Neutrophil (primary cell): Measurements from ENCODE around the gene IMPG2.

ENCODE experiments used
- H3K27ac ChIP-seq: fragments of 200-600 bp; sonication (generic); 2 replicates; pipeline ENCODE4 v1.5.1; 2016; ENCODE audit warnings: mild to moderate bottlenecking, moderate library complexity
- H3K27me3 ChIP-seq: fragments of 200-600 bp; sonication (generic); 2 replicates; pipeline ENCODE4 v1.6.0; 2016; ENCODE audit warnings: mild to moderate bottlenecking
- H3K36me3 ChIP-seq: fragments of 200-600 bp; sonication (generic); 2 replicates; pipeline ENCODE4 v1.5.1; 2017
- H3K4me1 ChIP-seq, 2 experiments: fragments of 200-600 bp in 1 of 2; sonication (generic) in 1 of 2; 1 replicate in 1 of 2; 2 replicates in 1 of 2; pipeline versions ENCODE4 v1.5.1 to v1.6.1; 2013 to 2016; ENCODE audit warnings: low read depth in 1 of 2, low read length in 1 of 2, mild to moderate bottlenecking in 1 of 2, moderate library complexity in 1 of 2; ENCODE audit not compliant: control insufficient read depth in 1 of 2, insufficient read depth in 1 of 2
- H3K4me3 ChIP-seq, 2 experiments: fragments of 200-600 bp in 1 of 2; sonication (generic) in 1 of 2; 1 replicate in 1 of 2; 2 replicates in 1 of 2; pipeline ENCODE4 v1.5.1; 2013 to 2016; ENCODE audit warnings: low read depth in 1 of 2, low read length in 1 of 2, mild to moderate bottlenecking in 1 of 2, moderate library complexity in 1 of 2
- H3K9me3 ChIP-seq: fragments of 200-600 bp; sonication (generic); 2 replicates; pipeline ENCODE4 v1.5.1; 2016
- TF ChIP-seq, protein P1 (sequence below): fragments of 200-600 bp; sonication (generic); IDR thresholded peaks from 2 replicates; pipeline ENCODE4 v1.5.1; 2016; ENCODE audit warnings: antibody characterized with exemption

IMPG2 gene

DNA sequence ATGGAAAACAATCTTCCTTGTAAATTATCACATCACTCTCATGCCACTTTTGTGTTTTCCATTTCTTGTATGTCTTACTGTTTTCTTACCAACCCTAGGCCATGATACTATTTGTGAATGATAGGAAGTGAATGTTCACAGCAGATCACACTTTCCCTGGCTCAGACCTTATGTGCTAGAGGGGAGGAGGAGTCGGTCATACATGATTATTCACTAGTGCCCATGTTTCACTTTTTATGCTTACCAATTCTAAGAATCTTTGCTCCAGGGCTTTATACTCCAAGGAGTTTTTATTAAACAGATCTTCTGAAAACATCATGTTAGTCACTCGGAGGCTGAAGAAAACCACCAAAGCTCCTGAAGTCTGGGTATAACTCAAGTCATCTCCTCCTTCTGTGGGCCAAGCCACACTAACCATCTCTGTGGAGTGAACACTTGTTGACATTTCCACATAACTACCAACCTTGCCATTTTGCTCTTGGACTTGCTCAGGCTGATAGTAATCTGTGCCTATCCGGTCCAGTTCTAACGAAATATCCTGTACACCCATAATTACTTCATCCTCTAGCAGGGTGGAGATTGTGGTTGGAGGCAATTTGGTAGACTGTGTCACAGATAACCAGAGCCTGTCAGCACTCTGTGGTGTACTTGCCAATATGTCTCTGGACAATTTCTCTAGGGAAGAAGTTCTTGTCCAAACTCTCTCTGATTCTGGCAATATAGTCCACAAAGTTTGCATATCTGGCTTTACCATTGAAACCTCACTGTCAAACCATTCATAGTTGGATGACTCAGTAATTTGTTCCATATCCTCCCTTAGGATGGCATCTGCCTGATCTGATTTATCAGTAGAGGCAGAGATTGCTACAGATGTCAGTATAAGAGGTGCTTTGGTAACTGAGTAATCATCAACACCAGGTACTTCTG is 76.8 kb downstream of the IMPG2 start:
- Histone ChIP-seq H3K4me1 (no peaks in the 10 kb centered on the region), H3K4me3 (no peak overlapping the region), H3K9me3 (no peaks in the 10 kb centered on the region), H3K27ac (no peak overlapping the region), H3K27me3 (no peaks in the 10 kb centered on the region), H3K36me3 (no peaks in the 10 kb centered on the region)
- TF ChIP-seq, protein P1, sequence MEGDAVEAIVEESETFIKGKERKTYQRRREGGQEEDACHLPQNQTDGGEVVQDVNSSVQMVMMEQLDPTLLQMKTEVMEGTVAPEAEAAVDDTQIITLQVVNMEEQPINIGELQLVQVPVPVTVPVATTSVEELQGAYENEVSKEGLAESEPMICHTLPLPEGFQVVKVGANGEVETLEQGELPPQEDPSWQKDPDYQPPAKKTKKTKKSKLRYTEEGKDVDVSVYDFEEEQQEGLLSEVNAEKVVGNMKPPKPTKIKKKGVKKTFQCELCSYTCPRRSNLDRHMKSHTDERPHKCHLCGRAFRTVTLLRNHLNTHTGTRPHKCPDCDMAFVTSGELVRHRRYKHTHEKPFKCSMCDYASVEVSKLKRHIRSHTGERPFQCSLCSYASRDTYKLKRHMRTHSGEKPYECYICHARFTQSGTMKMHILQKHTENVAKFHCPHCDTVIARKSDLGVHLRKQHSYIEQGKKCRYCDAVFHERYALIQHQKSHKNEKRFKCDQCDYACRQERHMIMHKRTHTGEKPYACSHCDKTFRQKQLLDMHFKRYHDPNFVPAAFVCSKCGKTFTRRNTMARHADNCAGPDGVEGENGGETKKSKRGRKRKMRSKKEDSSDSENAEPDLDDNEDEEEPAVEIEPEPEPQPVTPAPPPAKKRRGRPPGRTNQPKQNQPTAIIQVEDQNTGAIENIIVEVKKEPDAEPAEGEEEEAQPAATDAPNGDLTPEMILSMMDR, result no peak

DNA sequence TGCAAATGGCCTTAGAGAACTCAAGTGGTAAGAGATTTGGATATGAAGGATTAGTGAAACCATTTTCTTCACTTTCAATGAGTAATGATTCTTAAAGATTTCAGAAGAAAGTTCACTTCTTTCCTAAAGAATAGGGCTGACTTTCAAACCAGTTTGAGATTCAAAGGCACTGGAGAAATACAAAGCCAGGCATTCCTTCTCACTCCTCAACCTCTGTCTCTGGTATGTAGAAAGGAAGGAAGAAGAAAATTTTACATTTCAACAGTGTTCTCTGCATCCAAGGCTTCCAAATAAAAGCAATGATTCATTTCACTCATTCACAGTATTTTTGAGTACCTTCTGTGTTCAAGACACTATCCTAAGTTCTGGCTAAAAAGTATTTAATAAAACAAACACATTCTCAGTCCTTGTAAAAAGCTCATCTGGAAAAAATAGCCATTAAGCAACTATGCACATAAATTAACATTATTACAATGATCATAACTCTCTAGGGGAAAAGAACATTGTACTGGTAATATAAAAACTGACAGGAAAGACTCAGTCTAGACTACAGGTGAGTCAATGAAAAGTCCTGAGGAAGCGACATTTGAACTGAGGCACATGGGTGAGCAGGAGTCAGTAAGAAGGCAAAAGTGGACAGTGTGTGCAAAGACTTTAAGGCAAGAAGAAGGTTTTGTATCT is 79.5 kb downstream of the IMPG2 start:
- H3K9me3 ChIP-seq, result no peaks in the 10 kb centered on the region
- no peaks in the 10 kb centered on the region for H3K36me3 ChIP-seq
- H3K27ac ChIP-seq, result no peak overlapping the region
- TF ChIP-seq, protein P1, result no peak
- H3K27me3 ChIP-seq, result no peaks in the 10 kb centered on the region
- no peaks in the 10 kb centered on the region for H3K4me1 ChIP-seq
- H3K4me3 ChIP-seq, result no peak overlapping the region

DNA sequence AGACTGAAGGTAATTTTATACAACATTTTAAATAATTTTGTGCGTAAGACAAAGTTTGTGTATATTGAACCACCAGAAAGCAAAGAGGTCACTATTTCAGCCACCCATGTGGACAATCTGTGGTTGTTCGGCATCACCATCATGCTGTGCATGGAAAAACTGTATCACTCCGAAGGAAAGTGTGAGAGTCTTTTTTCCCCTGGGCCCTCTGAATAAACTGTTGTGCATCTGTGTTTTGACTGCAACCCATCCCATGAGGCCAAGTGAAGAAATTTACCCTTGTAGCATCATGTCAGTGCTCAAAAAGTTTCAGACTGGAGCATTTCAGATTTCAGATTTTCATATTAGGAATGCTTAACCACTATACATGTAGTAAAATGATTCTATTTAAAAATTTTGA is 85.3 kb downstream of the IMPG2 start:
- TF ChIP-seq, protein P1, result no peak
- Histone ChIP-seq H3K27me3 (no peaks in the 10 kb centered on the region), H3K9me3 (no peaks in the 10 kb centered on the region), H3K4me3 (no peak overlapping the region), H3K4me1 (no peaks in the 10 kb centered on the region), H3K36me3 (no peaks in the 10 kb centered on the region), H3K27ac (no peak overlapping the region)

DNA sequence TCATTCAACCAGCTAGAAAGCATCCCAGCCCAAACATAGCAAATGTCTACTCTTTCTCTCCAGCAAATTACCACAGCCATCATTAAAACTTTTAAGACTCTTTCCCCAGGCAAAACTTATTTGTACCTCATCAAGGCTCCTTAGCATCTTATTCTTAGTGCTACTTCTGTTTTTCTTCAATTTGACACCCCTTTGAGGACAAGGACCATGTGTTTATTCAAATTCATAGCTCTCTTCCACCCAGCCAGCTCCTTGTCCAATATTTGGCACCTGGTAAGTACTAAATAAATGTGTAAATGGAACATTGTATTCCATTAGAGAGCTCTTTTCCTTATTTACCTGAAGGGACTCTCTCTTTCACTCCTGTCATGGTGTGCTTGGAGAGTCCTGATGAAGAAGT is 89.8 kb downstream of the IMPG2 start:
- no peaks in the 10 kb centered on the region for H3K36me3 ChIP-seq
- H3K4me1 ChIP-seq, result no peaks in the 10 kb centered on the region
- TF ChIP-seq, protein P1, result no peak
- no peak overlapping the region for H3K4me3 ChIP-seq
- H3K27me3 ChIP-seq, result no peaks in the 10 kb centered on the region
- H3K27ac ChIP-seq, result no peak overlapping the region
- H3K9me3 ChIP-seq, result no peaks in the 10 kb centered on the region

DNA sequence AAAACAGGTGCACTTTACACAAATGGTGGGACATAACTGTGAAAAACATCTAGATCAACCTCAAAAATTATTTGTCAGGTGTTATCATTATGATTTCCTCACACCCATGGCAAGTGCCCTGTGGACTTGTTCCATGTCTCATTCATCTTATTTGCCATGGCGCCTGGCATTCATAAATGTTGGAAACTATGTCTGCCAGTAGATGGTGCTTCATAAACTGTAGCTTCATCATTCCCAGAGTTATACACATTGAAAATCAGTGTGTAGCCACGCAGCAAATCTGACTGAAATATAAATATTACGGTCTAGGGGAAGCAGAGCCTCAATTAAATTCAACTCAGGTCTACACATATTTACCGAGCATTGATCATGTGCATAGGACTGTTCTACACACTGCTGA is 90.7 kb downstream of the IMPG2 start:
- no peaks in the 10 kb centered on the region for H3K4me1 ChIP-seq
- TF ChIP-seq, protein P1, result no peak
- H3K27me3 ChIP-seq, result no peaks in the 10 kb centered on the region
- no peaks in the 10 kb centered on the region for H3K9me3 ChIP-seq
- no peak overlapping the region for H3K4me3 ChIP-seq
- H3K36me3 ChIP-seq, result no peaks in the 10 kb centered on the region
- no peak overlapping the region for H3K27ac ChIP-seq
